Inferior parietal cortex (tissue), 1 donor: ENCODE results near the gene IFFO2.
A peak's percentile ranks its signal among the peaks of the same experiment; 100 is the strongest.

Source experiments
- DNase-seq: peaks from one replicate; pipeline ENCODE4 v3.0.0-alpha.2; 2016; ENCODE audit errors: extremely low spot score

Gene IFFO2

GRCh38 chr1:18936814-18937481 is 19.5 kb downstream of the IFFO2 start:
- DNase-seq = no peak

GRCh38 chr1:18936471-18936813 is 20.0 kb downstream of the IFFO2 start:
- DNase-seq = no peak

- DNase-seq = no peak
These were observed 22.1 kb downstream of the IFFO2 start for GRCh38 chr1:18934205-18935000.

- DNase-seq = no peak
These were observed 23.6 kb downstream of the IFFO2 start for GRCh38 chr1:18932879-18933278.

GRCh38 chr1:18932387-18932786 is 24.1 kb downstream of the IFFO2 start:
- DNase-seq = no peak

- no peak for DNase-seq
These were observed 24.7 kb downstream of the IFFO2 start for GRCh38 chr1:18931730-18932129.

- no peak for DNase-seq
These were observed 26.8 kb downstream of the IFFO2 start for GRCh38 chr1:18929686-18930085.

- DNase-seq = no peak
These were observed 27.5 kb downstream of the IFFO2 start for GRCh38 chr1:18928985-18929384.

- no peak for DNase-seq
These were observed 28.1 kb downstream of the IFFO2 start for GRCh38 chr1:18928406-18928805.

GRCh38 chr1:18927654-18928272 is 28.7 kb downstream of the IFFO2 start:
- no peak for DNase-seq

GRCh38 chr1:18927082-18927653 is 29.3 kb downstream of the IFFO2 start:
- no peak for DNase-seq

GRCh38 chr1:18926315-18927081 is 30.0 kb downstream of the IFFO2 start:
- no peak for DNase-seq

- DNase-seq = no peak
These were observed 31.2 kb downstream of the IFFO2 start for GRCh38 chr1:18925279-18925678.

GRCh38 chr1:18924221-18924691 is 32.2 kb downstream of the IFFO2 start:
- DNase-seq = no peak

GRCh38 chr1:18923756-18924211 is 32.7 kb downstream of the IFFO2 start:
- no peak for DNase-seq

GRCh38 chr1:18922848-18923755 is 33.4 kb downstream of the IFFO2 start:
- no peak for DNase-seq

GRCh38 chr1:18922319-18922726 is 34.2 kb downstream of the IFFO2 start:
- DNase-seq = peak; percentile 73

- no peak for DNase-seq
These were observed 34.8 kb downstream of the IFFO2 start for GRCh38 chr1:18921516-18922251.

GRCh38 chr1:18920931-18921330 is 35.5 kb downstream of the IFFO2 start:
- no peak for DNase-seq

GRCh38 chr1:18919956-18920355 is 36.5 kb downstream of the IFFO2 start:
- no peak for DNase-seq
